ENCODE measurements around the gene CHMP2A. TPM values are rescaled to one million over a fixed set of nuclear protein-coding genes. Genes with fewer than 3 reads are reported as not detected.

CHMP2A gene
- total RNA-seq, 1 donor from 2014 or later = 64.6 TPM

DNA sequence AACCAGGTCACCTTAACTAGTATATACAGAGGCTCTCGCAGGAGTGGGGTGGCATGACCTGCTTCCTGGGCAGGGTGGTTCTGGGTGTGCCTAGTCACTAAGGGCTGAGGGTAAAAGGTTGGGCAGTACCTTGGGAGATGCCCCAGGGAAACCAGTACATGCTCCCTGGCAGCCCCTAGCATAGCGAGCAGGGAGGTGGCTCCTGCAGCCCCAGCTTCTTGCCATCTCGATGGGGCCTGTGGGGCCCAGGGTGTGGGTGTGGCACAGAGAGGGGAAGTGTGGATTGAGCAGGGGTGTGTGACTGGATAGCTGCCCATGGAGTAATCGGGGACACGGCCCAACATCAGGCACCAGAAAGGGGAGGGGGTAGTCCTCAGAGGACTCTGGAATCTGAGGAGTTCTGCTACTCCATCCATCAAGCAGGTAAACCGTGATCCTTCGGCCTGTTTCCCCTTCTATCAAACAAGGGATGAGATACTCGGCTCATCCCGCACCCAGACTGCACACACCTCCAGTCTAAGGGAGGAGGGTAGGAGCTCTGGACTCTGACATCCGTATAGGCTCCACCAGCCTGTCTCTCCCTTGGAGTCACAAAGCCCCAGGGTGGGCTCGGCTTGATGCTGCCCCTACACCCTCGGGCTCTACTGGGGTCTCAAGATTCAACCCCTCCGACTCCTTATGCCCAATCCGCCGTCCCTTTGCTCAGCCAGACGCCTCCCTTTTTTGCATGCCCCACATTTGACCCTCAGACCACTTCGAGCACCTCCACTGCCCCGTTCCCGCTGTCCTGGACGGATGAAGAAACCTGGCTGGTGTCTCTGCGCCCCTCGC is 36.4 kb downstream of the CHMP2A start:
- TF ChIP-seq, protein P1, sequence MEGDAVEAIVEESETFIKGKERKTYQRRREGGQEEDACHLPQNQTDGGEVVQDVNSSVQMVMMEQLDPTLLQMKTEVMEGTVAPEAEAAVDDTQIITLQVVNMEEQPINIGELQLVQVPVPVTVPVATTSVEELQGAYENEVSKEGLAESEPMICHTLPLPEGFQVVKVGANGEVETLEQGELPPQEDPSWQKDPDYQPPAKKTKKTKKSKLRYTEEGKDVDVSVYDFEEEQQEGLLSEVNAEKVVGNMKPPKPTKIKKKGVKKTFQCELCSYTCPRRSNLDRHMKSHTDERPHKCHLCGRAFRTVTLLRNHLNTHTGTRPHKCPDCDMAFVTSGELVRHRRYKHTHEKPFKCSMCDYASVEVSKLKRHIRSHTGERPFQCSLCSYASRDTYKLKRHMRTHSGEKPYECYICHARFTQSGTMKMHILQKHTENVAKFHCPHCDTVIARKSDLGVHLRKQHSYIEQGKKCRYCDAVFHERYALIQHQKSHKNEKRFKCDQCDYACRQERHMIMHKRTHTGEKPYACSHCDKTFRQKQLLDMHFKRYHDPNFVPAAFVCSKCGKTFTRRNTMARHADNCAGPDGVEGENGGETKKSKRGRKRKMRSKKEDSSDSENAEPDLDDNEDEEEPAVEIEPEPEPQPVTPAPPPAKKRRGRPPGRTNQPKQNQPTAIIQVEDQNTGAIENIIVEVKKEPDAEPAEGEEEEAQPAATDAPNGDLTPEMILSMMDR (conservative IDR thresholded peaks at IDR 0.05) = no peak
- peak overlapping the region; percentile 100 for H3K27ac Mint-ChIP-seq (ENCODE audit: unreplicated experiment)
- H3K36me3 Mint-ChIP-seq (ENCODE audit: low read depth) = peaks cover 9% of the 10 kb centered on the region
- peaks cover 44% of the 10 kb centered on the region for H3K4me1 Mint-ChIP-seq
- H3K27me3 Mint-ChIP-seq (ENCODE audit: low read depth) = peaks cover 3% of the 10 kb centered on the region
- no peaks in the 10 kb centered on the region for H3K9me3 Mint-ChIP-seq
- peak overlapping the region; percentile 99 for H3K4me3 Mint-ChIP-seq
- DNase-seq (ENCODE audit: low read depth, low spot score) = no peak

DNA sequence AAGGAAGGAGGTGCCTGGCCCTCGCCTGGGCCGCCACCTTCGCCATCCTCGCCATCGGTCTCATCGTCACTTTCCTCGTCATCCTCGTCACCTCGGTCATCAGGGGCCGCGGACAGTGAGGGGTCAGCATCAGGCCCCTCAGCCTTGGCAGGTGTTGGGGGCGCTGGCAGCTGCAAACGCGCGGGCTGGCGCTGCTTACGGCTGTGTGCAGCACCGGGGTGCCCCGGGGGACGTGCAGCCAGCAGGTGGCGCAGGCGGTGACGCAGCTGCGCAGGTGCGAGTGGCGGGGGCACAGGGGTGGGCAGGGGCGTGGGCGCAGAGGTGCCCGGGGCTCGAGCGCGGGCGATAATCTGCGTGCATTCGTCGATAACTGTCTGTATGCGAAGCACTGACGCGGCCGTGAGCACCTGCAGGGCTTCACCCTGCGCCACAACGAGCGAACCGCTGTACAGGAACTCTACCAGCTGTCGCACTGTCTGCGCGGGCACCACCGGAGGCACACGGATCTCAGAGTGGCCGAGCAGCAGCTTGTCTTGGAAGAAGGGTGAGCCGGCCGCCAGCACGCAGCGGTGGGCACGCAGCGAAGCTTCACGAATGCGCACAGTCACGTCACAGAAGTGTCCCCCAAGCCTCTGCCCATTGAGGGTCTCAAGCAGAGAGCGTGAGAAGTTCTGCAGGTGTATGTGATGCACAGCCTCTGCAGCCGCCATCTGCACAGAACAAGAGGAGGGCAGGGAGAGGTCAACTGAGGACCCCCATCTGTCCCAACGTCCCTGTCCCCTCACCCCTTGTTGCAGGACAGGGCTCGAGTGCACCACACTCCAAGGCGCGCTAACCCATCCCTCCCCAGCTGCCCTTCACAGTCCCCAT is 37.7 kb downstream of the CHMP2A start:
- Mint-ChIP-seq H3K27ac (ENCODE audit: unreplicated experiment) (no peak overlapping the region), H3K27me3 (ENCODE audit: low read depth) (peaks cover 3% of the 10 kb centered on the region), H3K4me3 (peak overlapping the region; percentile 38), H3K9me3 (no peaks in the 10 kb centered on the region), H3K36me3 (ENCODE audit: low read depth) (peaks cover 9% of the 10 kb centered on the region), H3K4me1 (peaks cover 44% of the 10 kb centered on the region)
- TF ChIP-seq, protein P1 (conservative IDR thresholded peaks at IDR 0.05) = no peak
- no peak for DNase-seq (ENCODE audit: low read depth, low spot score)

DNA sequence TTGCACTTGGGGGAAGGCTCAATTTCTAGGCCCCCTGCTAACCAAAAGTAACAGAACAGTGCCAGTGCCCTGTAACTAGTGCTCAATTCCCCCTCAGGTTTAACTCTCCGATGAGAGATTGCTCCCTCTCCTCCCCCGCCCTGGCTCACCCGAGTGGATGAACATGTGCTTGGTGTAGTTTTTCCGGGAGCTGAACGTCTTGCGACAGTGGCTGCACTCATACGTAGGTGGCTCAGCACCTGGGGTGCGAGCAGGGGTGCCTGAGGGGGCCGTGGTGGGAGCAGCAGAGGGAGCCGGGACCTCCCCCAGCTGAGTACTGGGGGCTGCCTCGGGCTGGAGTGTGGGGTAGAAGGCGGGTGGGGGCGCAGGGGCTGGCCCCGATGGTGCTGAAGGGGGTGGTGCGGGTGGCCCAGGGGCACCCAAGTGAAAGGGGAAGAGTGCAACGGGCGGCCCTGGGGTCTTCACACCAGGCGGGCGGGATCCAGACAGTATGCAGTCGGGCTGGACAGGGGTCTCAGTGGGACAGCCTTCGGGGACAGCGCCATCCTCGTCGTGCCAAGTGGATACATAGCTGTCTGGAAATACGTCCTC is 38.6 kb downstream of the CHMP2A start:
- Mint-ChIP-seq H3K27ac (ENCODE audit: unreplicated experiment) (no peak overlapping the region), H3K27me3 (ENCODE audit: low read depth) (peaks cover 3% of the 10 kb centered on the region), H3K4me3 (peak overlapping the region; percentile 77), H3K4me1 (peaks cover 39% of the 10 kb centered on the region), H3K36me3 (ENCODE audit: low read depth) (peaks cover 9% of the 10 kb centered on the region), H3K9me3 (no peaks in the 10 kb centered on the region)
- TF ChIP-seq, protein P1 (conservative IDR thresholded peaks at IDR 0.05) = no peak
- no peak for DNase-seq (ENCODE audit: low read depth, low spot score)

DNA sequence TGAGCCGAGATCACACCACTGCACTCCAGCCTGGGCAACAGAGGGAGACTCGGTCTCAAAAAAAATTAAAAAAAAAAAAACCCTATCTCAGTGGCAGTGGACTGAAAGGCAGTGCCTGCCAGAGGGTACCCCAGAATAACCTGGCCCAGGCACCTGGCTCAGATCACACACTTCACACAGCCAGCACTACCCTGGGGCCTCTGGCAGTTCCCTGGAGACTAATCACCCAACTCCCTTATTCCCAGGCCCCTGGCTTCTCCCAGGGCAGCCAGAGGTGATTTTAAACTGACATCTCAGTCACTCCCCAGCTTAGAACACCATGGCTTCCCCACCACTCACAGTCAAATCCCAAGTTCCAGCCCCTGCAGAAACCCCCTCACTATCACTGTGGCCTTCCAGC is 39.6 kb downstream of the CHMP2A start:
- peaks cover 9% of the 10 kb centered on the region for H3K36me3 Mint-ChIP-seq (ENCODE audit: low read depth)
- H3K4me1 Mint-ChIP-seq = peaks cover 38% of the 10 kb centered on the region
- DNase-seq (ENCODE audit: low read depth, low spot score) = no peak
- H3K27ac Mint-ChIP-seq (ENCODE audit: unreplicated experiment) = no peak overlapping the region
- peaks cover 3% of the 10 kb centered on the region for H3K27me3 Mint-ChIP-seq (ENCODE audit: low read depth)
- H3K4me3 Mint-ChIP-seq = peak overlapping the region; percentile 77
- TF ChIP-seq, protein P1 (conservative IDR thresholded peaks at IDR 0.05) = no peak
- H3K9me3 Mint-ChIP-seq = no peaks in the 10 kb centered on the region

DNA sequence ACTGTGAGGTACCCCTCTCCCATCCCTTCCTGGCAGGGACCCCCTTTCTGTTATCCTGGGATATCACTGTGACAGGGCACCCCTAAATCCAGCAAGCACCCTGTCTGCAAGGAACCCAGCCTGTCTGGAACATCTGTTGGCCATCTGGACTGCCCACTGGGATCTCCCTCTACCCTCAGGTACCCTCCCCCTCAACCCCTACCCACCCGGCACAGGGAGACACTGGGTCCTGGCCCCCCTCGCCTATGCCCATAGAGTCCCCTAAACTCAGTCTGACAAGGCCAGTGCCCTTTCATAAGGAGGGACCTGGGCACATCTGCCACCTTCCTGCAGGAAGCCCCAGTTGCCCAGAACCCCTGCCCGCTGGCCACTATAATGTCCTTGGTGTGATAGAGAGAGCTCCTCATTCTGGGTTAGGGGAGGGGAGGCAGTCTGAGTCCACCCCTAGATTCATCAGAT is 40.3 kb downstream of the CHMP2A start:
- TF ChIP-seq, protein P1 (conservative IDR thresholded peaks at IDR 0.05) = no peak
- Mint-ChIP-seq H3K9me3 (no peaks in the 10 kb centered on the region), H3K27me3 (ENCODE audit: low read depth) (peaks cover 3% of the 10 kb centered on the region), H3K4me1 (peaks cover 36% of the 10 kb centered on the region), H3K36me3 (ENCODE audit: low read depth) (peaks cover 11% of the 10 kb centered on the region), H3K27ac (ENCODE audit: unreplicated experiment) (no peak overlapping the region), H3K4me3 (peak overlapping the region; percentile 87)
- DNase-seq (ENCODE audit: low read depth, low spot score) = no peak
